Body of pancreas (tissue), 4 donors: ENCODE results near the gene PROX2. TPM values are rescaled to one million over a fixed set of nuclear protein-coding genes. Genes with fewer than 3 reads are reported as not detected.

ENCODE experiments used
- ATAC-seq: fragments of 150-250 bp; one replicate; pipeline ENCODE4 v1.9.1; 2016
- DNase-seq, 4 donors: peaks; one replicate each; pipeline ENCODE4 v3.0.0-alpha.2; 2019
- H3K27ac ChIP-seq, 4 donors: fragments of 200-600 bp; sonication (generic); 1 replicate in 3 of 4; 2 replicates in 1 of 4; pipeline versions ENCODE4 v1.5.1 to v1.6.1; 2016 to 2019; ENCODE audit warnings: mild to moderate bottlenecking in 1 of 4, mixed read lengths in 1 of 4, moderate library complexity in 1 of 4
- H3K27me3 ChIP-seq, 2 donors: fragments of 200-600 bp; sonication (generic); one replicate each; pipeline ENCODE4 v1.6.0; 2016; ENCODE audit warnings: mild to moderate bottlenecking in 1 of 2
- H3K36me3 ChIP-seq, 2 donors: fragments of 200-600 bp; sonication (generic); replicated peaks in 1 of 2; 2 replicates each; pipeline ENCODE4 v1.5.1; 2016; ENCODE audit warnings: low read depth in 2 of 2; ENCODE audit not compliant: insufficient read depth in 1 of 2
- H3K4me1 ChIP-seq: fragments of 200-600 bp; sonication (generic); one replicate; pipeline ENCODE4 v1.6.0; 2016
- H3K4me3 ChIP-seq, 2 donors: fragments of 200-600 bp; sonication (generic); 1 replicate in 1 of 2; 2 replicates in 1 of 2; pipeline ENCODE4 v1.5.1; 2016 to 2019
- H3K9me3 ChIP-seq, 3 donors: fragments of 200-600 bp; sonication (generic); 1 replicate in 2 of 3; 2 replicates in 1 of 3; pipeline ENCODE4 v1.5.1; 2016
- CTCF ChIP-seq, 7 experiments: fragments of 450-650 bp in 4 of 7; fragments of 200-600 bp in 3 of 7; sonication (generic) in 3 of 7; IDR thresholded peaks; one replicate each; pipeline ENCODE4 v1.5.1; 2016 to 2019; ENCODE audit warnings: antibody characterized with exemption in 7 of 7
- POLR2A ChIP-seq, 3 donors: fragments of 450-650 bp; IDR thresholded peaks; one replicate each; pipeline ENCODE4 v1.6.1; 2016; ENCODE audit warnings: antibody characterized with exemption in 3 of 3, mild to moderate bottlenecking in 2 of 3
- WGBS, 2 donors: methylation state at CpG; one replicate each; pipeline ENCODE4 v1.1.5; 2017; 5-methylcytosine and 5-hydroxymethylcytosine counted together
- intact Hi-C: fragments of 100-400 bp; cut with DNase I; formaldehyde crosslinking; loops from one replicate; pipeline ENCODE4 v1.15.1; 2023
- total RNA-seq, 2 donors: library from RNA; depleted of rRNA; stranded (reverse); fragments of >200 nt; gene quantifications; one replicate each; pipeline ENCODE4 v1.1.0, GENCODE V29; 2016

The PROX2 gene
- total RNA-seq, 2 donors from 2014 or later, result 0.52 TPM; not detected in 1

DNA sequence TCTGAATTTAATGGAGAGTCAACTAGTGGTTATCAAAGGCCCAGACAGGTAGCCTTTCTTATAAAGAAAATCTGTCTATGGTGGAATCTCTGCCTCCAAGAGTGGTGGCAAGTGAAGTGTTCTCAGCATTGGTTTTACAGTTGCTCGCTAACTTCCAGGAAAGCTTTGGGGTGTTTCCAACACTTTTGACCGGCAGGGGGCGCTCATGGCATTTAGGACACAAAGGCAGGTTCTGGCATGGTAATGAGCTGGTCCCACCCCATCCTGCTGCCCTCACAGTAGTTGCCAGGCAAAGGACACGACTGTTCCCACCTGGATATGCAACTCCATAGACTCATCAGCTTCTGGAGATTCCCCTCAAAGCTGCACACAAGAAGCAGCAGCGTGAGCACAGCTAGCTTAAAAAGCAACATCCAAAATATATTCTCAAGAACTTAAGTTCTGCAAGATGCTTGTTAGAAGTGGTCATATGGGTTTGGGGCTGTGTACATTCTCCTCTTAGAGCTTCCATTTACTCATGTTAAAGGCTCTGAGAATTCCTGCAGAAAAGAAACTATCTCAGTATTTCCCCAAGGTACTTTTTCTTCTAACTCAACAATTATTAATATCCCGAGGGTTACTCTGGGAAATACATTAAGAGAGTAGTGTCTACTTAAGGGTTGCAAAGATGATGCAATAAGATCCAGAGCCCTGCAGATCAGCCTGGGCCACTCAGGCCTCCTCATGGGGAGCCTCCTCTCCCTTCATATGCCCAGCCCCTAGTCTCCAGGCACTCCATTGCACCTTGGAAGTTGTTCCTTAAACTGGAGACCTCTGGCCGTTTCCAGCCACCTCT lies 14.8 kb downstream of the PROX2 start:
- TF ChIP-seq POLR2A (IDR thresholded peaks at IDR 0.05) (no peak), CTCF (IDR thresholded peaks at IDR 0.05) (peak; percentile 76 to 86 (median 82))
- 22 to 27% methylated on average over 6 to 7 of the region's 7 CpGs for WGBS, 2 donors
- DNase-seq (peak; percentile 90 to 96 (median 91)), ATAC-seq (peak; percentile 82)
- Histone ChIP-seq H3K4me3 (no peak overlapping the region), H3K27ac (no peak overlapping the region), H3K9me3 (no peaks in the 10 kb centered on the region), H3K27me3 (no peaks in the 10 kb centered on the region), H3K36me3 (no peaks in the 10 kb centered on the region), H3K4me1 (no peaks in the 10 kb centered on the region)
- intact Hi-C loops, result loop anchor here (5.0 to 10.0 kb wide), 2 partner anchors 46 to 224 kb away; no protein-coding TSS in a partner anchor

GRCh38 chr14:74859757-74860552 lies 16.0 kb downstream of the PROX2 start:
- H3K36me3 ChIP-seq, result no peaks in the 10 kb centered on the region
- no peak overlapping the region for H3K27ac ChIP-seq
- DNase-seq (no peak), ATAC-seq (no peak)
- TF ChIP-seq CTCF (IDR thresholded peaks at IDR 0.05) (no peak), POLR2A (IDR thresholded peaks at IDR 0.05) (no peak)
- 38 to 42% methylated on average over 10 of the region's 10 CpGs for WGBS, 2 donors
- no peak overlapping the region for H3K4me3 ChIP-seq
- intact Hi-C loops, result loop anchor here (5.0 to 10.0 kb wide), 2 partner anchors 47 to 225 kb away; no protein-coding TSS in a partner anchor
- no peaks in the 10 kb centered on the region for H3K9me3 ChIP-seq
- H3K4me1 ChIP-seq, result no peaks in the 10 kb centered on the region
- no peaks in the 10 kb centered on the region for H3K27me3 ChIP-seq

DNA sequence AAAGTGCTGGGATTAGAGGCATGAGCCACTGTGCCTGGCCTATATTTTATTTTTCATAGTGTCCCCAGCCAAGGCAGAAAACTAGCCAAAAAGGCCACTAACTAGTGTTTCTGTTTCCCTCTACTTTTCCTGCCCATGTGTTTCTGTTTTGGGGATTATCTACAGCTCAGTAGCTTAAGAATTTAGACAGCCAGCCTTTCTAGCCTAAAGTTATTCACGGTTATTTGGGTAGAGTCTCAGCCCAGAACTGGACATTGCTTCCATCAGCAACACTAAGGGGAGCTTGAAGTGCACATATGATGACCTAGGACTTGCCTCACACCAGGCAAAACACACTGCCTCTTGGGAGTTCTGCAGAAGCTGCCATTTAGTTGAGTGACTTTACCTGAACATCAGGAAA lies 17.9 kb downstream of the PROX2 start:
- no peaks in the 10 kb centered on the region for H3K27me3 ChIP-seq
- no peak overlapping the region for H3K4me3 ChIP-seq
- DNase-seq (no peak), ATAC-seq (no peak)
- no peaks in the 10 kb centered on the region for H3K9me3 ChIP-seq
- no peak for TF ChIP-seq CTCF (IDR thresholded peaks at IDR 0.05)
- TF ChIP-seq POLR2A (IDR thresholded peaks at IDR 0.05), result no peak
- 55 to 64% methylated on average over 1 of the region's 1 CpG for WGBS, 2 donors
- H3K36me3 ChIP-seq, result no peaks in the 10 kb centered on the region
- intact Hi-C loops, result no loop called here
- no peak overlapping the region for H3K27ac ChIP-seq
- H3K4me1 ChIP-seq, result peaks cover 9% of the 10 kb centered on the region

DNA sequence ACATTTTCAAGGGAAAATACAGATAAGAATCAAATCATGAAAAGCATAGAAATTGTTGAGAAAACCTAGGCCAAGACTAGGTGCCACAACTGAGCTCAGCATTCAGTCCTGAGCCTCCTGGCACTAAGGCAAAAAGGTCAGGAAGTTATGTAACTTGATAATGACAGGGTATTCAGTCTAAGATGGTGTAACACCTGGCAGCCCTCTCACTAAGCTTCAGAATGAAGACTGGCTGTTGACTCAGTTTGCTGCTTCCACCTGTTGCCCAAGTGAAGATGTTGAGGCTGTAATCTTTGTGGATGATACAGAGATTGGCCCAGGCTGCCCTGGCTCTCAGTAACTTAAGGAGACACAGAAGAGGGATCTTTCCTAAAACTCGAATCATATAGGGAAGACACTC lies 19.6 kb downstream of the PROX2 start:
- H3K27ac ChIP-seq, result no peak overlapping the region
- intact Hi-C loops, result no loop called here
- TF ChIP-seq POLR2A (IDR thresholded peaks at IDR 0.05) (no peak), CTCF (IDR thresholded peaks at IDR 0.05) (no peak)
- H3K9me3 ChIP-seq, result no peaks in the 10 kb centered on the region
- peaks cover 9% of the 10 kb centered on the region for H3K4me1 ChIP-seq
- no peaks in the 10 kb centered on the region for H3K27me3 ChIP-seq
- H3K4me3 ChIP-seq, result no peak overlapping the region
- DNase-seq (peak in 2 of 4 donors; percentile 21 to 25), ATAC-seq (no peak)
- H3K36me3 ChIP-seq, result no peaks in the 10 kb centered on the region
- WGBS, 2 donors, result 71 to 73% methylated on average over 1 of the region's 1 CpG
